ENCODE results near the gene LSS. TPM values are rescaled to one million over a fixed set of nuclear protein-coding genes. Genes with fewer than 3 reads are reported as not detected.

LSS gene
- total RNA-seq, 2 experiments from 2014 or later = 30.4 TPM

DNA sequence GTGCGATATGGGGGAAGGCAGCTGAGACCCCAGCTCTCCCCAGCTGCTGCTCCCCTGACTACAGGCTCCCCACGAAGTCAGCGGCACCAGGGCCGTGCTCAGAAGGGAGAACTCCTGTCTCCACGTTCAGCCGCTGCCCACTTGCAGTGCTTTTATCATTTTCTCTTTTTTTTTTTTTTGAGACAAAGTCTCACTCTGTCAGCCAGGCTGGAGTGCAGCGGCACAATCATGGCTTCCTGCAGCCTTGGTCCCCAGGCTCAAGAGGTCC is 72.3 kb downstream of the LSS start:
- H3K27me3 ChIP-seq (ENCODE audit: control insufficient read depth in 1 of 2, insufficient read depth in 2 of 2, low read length in 2 of 2) = no peaks in the 10 kb centered on the region
- Mint-ChIP-seq H3K27ac (no peak overlapping the region), H3K9me3 (no peaks in the 10 kb centered on the region), H3K36me3 (ENCODE audit: low read depth) (no peaks in the 10 kb centered on the region), H3K4me1 (ENCODE audit: low read depth) (no peaks in the 10 kb centered on the region), H3K27me3 (no peaks in the 10 kb centered on the region), H3K4me3 (no peak overlapping the region)
- peaks cover 7% of the 10 kb centered on the region for H3K4me1 ChIP-seq (ENCODE audit: insufficient read depth, low read length)
- POLR2A ChIA-PET = no interaction called here
- ATAC-seq (ENCODE audit: poor library complexity) (no peak), DNase-seq (no peak)
- H3K27ac ChIP-seq (ENCODE audit: low read depth in 1 of 2, low read length in 2 of 2) = no peak overlapping the region
- H3K4me3 ChIP-seq (ENCODE audit: low read length) = no peak overlapping the region
- CTCF ChIA-PET = no interaction called here
- TF ChIP-seq, protein P1, sequence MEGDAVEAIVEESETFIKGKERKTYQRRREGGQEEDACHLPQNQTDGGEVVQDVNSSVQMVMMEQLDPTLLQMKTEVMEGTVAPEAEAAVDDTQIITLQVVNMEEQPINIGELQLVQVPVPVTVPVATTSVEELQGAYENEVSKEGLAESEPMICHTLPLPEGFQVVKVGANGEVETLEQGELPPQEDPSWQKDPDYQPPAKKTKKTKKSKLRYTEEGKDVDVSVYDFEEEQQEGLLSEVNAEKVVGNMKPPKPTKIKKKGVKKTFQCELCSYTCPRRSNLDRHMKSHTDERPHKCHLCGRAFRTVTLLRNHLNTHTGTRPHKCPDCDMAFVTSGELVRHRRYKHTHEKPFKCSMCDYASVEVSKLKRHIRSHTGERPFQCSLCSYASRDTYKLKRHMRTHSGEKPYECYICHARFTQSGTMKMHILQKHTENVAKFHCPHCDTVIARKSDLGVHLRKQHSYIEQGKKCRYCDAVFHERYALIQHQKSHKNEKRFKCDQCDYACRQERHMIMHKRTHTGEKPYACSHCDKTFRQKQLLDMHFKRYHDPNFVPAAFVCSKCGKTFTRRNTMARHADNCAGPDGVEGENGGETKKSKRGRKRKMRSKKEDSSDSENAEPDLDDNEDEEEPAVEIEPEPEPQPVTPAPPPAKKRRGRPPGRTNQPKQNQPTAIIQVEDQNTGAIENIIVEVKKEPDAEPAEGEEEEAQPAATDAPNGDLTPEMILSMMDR (IDR thresholded peaks at IDR 0.05) = no peak
- H3K9me3 ChIP-seq (ENCODE audit: control insufficient read depth in 1 of 2, insufficient read depth in 1 of 2, low read length in 2 of 2) = peaks cover 0 to 2% of the 10 kb centered on the region in 2 experiments
- intact Hi-C loops (cut with DNase I, micrococcal nuclease) = no loop called here
- H3K36me3 ChIP-seq (ENCODE audit: insufficient read depth, low read length) = no peaks in the 10 kb centered on the region

DNA sequence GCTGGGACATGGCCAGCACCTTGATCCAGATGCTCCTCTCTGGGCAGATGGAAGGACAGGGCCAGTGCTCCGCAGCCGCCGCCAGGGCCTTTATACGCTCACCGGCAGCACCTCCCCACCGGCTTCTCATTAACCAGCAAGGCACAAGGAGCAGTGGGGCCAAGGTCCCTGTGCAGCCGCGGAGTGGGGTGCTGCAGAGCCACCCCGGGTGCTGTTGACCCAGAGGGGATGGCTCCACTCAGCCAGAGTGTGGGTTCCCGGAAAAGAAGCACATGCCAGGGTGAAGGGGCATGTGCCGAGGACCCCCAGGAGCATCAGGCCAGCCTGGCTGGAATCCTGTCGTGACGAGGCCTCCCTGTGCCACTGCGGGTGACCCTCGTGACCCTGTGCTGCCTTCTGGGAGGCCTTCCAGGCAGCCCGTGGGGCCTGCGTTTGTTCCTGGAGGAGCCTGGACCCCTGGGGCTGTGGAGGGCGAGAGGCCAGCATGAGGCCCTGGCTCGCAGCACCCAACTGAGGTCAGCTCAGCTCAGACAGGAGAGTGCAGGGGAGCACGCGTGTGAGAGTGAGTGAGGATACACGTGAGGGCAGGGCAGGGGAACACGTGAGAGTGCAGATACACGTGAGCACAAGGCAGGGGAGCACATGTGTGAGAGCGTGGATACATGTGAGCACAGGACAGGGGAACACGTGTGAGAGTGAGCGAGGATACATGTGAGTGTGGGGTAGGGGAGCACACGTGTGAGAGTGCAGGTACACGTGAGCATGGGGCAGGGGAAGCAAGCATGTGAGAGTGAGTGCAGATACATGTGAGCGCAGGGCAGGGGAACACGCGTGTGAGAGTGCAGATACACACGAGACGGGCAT is 72.8 kb downstream of the LSS start, which contains the start of gene FTCD:
Gene FTCD, minus strand, starts transcription at position 66 of the 864 bp plus-strand sequence. Its CDS starts 56 bp downstream, at position 10.
- H3K36me3 ChIP-seq (ENCODE audit: insufficient read depth, low read length) = no peaks in the 10 kb centered on the region

DNA sequence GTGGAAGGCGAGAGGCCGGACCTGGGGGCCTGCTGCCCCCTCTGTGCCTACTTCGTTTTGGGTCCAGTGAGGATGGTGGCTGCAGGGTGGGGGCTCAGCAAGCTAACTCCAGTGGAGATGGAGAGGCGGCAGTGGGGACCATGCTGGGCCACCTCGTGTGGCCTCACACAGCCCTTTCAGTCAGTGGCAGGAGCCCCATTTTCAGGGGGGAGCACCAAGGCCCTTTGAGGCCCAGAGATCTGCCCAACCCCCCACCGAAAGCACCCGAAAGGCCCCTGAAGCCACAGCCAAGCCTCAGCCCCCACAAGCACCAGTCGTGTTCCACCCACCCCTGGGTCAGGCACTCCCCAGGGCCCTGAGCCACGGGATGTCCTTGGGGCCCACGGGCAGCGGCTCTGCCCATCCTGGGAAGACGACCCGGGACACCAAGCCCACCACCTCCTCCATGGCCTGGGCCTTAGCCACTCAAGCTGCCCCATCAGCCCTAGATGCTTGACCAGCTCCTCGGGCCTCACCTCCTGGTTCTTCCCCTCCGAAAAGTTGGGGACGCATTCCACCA is 73.5 kb downstream of the LSS start:
- Mint-ChIP-seq H3K9me3 (no peaks in the 10 kb centered on the region), H3K4me3 (no peak overlapping the region), H3K27ac (no peak overlapping the region), H3K4me1 (ENCODE audit: low read depth) (no peaks in the 10 kb centered on the region), H3K36me3 (ENCODE audit: low read depth) (no peaks in the 10 kb centered on the region), H3K27me3 (no peaks in the 10 kb centered on the region)
- intact Hi-C loops (cut with DNase I, micrococcal nuclease) = no loop called here
- Histone ChIP-seq H3K27ac (ENCODE audit: low read depth in 1 of 2, low read length in 2 of 2) (no peak overlapping the region), H3K4me1 (ENCODE audit: insufficient read depth, low read length) (peaks cover 7% of the 10 kb centered on the region), H3K9me3 (ENCODE audit: control insufficient read depth in 1 of 2, insufficient read depth in 1 of 2, low read length in 2 of 2) (no peaks in the 10 kb centered on the region), H3K36me3 (ENCODE audit: insufficient read depth, low read length) (no peaks in the 10 kb centered on the region), H3K27me3 (ENCODE audit: control insufficient read depth in 1 of 2, insufficient read depth in 2 of 2, low read length in 2 of 2) (no peaks in the 10 kb centered on the region), H3K4me3 (ENCODE audit: low read length) (no peak overlapping the region)
- DNase-seq (peak in 2 of 14 experiments; percentile 16 to 22), ATAC-seq (ENCODE audit: poor library complexity) (no peak)
- ChIA-PET CTCF (no interaction called here), POLR2A (no interaction called here)
- TF ChIP-seq, protein P1 (IDR thresholded peaks at IDR 0.05) = no peak

More for the DNA sequence above, 72.8 kb downstream of the LSS start, which contains the start of gene FTCD:
- ChIA-PET CTCF (no interaction called here), POLR2A (no interaction called here)
- H3K27ac Mint-ChIP-seq = no peak within 1 kb of the TSS
- ATAC-seq (ENCODE audit: poor library complexity) = no peak
- H3K4me3 ChIP-seq (ENCODE audit: low read length) = no peak within 1 kb of the TSS
- no peaks in the 10 kb centered on the region for H3K27me3 ChIP-seq (ENCODE audit: control insufficient read depth in 1 of 2, insufficient read depth in 2 of 2, low read length in 2 of 2)
- TF ChIP-seq, protein P1 (IDR thresholded peaks at IDR 0.05) = no peak
- no peaks in the 10 kb centered on the region for H3K4me1 Mint-ChIP-seq (ENCODE audit: low read depth)
- H3K4me1 ChIP-seq (ENCODE audit: insufficient read depth, low read length) = peaks cover 7% of the 10 kb centered on the region
- H3K9me3 ChIP-seq (ENCODE audit: control insufficient read depth in 1 of 2, insufficient read depth in 1 of 2, low read length in 2 of 2) = no peaks in the 10 kb centered on the region
- DNase-seq = peak in 2 of 14 experiments; percentile 13 to 21
- H3K36me3 Mint-ChIP-seq (ENCODE audit: low read depth) = no peaks in the 10 kb centered on the region
- no peak within 1 kb of the TSS for H3K4me3 Mint-ChIP-seq
- H3K9me3 Mint-ChIP-seq = no peaks in the 10 kb centered on the region
- no peak within 1 kb of the TSS for H3K27ac ChIP-seq (ENCODE audit: low read depth in 1 of 2, low read length in 2 of 2)
- no peaks in the 10 kb centered on the region for H3K27me3 Mint-ChIP-seq
- intact Hi-C loops (cut with DNase I, micrococcal nuclease) = no loop called here
